ENCODE results near the gene CTNS.

Gene CTNS

DNA sequence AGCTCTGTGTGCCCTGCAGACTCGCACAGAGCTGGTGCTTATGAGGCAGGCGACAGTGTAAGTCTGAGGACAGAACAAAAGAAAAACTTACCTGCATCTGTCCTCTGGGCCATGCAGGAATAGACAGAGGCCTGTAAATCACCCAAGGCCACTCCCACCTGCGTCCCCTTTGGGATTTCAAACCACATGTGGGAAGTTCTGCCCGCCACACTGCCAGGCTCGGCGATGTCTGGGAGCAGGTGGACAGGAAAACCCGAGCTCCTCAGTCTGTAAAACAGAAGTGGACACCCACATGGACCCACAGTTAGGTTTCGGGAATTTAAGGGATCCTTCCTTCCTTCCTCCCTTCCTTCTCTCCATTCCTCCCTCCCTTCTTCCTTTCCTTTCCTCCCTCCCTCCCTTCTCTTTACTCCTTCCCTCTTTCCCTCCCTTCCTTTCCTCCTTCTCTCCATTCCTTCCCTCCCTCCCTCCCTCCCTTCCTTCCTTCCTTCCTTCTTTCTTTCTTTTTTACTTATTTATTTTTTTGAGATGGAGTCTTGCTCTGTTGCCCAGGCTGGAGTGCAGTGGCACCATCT, 15.3 kb upstream of the CTNS start:
- DNase-seq = no peak
- in situ Hi-C loops (cut with MboI; ENCODE audit: low pct_unique_long_range_greater_than_20kb, low sequenced_read_pairs) = no loop called here

GRCh38 chr17:3622977-3623594, 13.5 kb upstream of the CTNS start:
- in situ Hi-C loops (cut with MboI; ENCODE audit: low pct_unique_long_range_greater_than_20kb, low sequenced_read_pairs) = no loop called here

DNA sequence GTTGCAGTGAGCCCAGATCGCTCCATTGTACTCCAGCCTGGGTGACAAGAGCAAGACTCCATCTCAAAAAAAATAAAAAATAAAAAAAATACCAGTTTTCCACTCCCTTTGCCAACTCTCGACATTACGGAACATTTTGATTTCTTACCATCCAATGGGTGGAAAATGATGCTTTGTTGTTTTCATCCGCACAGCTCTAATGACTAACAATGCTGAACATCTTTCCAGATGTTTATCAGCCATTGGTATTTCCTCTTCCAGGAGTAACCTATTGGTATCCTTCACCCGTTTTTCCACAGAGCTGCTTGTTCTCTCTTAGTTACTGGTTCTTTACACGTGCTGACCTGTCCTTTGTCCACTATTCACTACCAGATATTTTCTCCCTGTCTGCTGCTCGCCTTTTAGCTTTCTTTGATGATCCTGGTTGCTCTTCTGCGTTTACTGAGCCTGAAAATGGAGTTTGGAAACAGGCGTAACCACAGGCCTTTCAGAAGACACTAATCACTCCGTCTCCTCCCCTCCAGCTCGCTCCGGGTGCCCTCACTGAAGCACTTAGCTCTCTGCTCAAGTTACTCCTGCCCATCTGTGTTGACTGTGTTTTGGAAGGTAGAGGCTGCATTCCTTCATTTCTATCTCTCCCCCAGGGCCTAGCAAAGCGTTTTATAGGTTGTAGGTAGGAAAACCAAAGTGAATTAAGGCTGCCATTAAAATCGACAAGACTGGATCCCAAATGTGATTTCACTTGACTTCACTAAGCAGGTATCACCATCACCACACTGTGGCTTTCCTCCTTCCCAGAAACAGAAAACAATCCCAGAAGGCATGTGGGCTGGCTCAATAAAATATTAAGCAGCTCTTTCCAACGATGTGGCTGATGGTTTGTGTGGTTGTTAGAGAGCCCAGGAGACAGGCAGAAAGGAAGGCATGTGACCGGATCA, 9.5 kb upstream of the CTNS start:
- in situ Hi-C loops (cut with MboI; ENCODE audit: low pct_unique_long_range_greater_than_20kb, low sequenced_read_pairs) = no loop called here
- no peak for DNase-seq

More at GRCh38 chr17:3622977-3623594, 13.5 kb upstream of the CTNS start:
- no peak for DNase-seq

DNA sequence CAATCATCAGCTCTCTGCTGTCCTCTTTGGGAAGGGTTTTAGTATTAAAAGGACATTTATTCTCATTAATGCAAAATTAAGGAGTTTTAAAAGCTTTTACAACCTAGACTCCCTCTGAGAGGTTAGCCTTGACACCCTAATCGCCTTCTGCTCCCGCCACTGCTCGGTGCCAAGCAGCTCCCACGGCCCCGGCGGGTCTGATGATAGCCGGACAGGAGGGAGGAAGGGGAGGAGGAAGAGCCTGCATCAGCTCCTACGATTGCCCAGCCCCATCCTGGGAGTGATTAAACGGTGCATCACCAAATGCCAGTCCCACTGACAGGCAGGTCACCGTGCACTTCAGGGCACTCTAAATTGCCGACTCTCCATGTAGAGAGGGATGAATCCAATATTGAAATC, 8.8 kb upstream of the CTNS start:
- in situ Hi-C loops (cut with MboI; ENCODE audit: low pct_unique_long_range_greater_than_20kb, low sequenced_read_pairs) = no loop called here
- no peak for DNase-seq

DNA sequence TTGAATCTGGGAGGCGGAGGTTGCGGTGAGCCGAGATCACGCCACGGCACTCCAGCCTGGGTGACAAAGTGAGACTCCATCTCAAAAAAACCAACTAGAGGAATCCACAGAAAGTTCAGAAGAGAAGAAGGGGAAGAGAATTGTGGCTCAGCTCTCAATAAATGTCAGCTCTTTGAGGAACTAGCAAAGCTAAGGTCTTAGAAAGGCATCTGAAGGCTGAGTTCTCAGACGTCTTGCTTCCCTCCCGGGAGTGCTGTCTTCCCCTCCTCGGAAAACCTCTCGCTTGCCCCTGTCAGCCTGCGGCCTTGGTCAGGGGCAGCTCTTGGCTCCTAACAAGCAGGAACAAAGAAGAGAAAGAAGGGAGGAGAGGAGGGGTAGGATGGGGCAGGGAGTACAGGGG, 5.8 kb upstream of the CTNS start:
- in situ Hi-C loops (cut with MboI; ENCODE audit: low pct_unique_long_range_greater_than_20kb, low sequenced_read_pairs) = no loop called here
- DNase-seq = peak; percentile 47

GRCh38 chr17:3632287-3632686, 4.3 kb upstream of the CTNS start:
- DNase-seq = no peak
- in situ Hi-C loops (cut with MboI; ENCODE audit: low pct_unique_long_range_greater_than_20kb, low sequenced_read_pairs) = no loop called here

DNA sequence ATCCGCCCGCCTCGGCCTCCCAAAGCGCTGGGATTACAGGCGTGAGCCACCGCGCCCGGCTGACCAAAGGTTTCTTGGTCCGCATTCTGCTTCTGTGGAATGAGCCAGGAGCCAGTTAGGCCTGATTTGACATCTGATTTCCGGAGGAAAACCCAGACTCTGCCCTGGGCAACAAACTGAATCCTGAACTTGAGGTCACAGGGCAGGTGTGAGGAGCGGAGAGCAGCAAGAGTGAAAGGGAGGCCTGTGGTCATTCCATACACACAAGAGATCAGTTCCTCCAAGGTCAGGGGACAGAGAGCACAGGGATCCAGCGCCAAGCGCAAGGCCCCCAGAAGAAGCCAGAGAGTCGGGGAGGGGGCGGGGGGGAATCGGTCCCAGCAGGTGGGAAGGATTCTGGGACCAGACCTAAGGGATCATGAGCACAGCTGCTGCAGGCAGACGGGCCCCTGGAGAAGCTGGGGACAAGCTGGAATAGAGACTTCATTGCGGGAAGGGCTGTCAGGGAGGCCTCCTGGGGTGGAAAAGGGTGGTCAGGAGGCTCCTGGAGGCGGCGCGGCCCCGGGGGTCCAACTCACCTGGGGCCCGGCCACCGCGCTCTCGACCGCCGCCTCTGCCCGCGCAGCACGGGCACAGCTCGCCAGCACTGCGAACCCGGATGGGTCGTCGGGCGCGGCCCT, 946 bp upstream of the CTNS start:
- in situ Hi-C loops (cut with MboI; ENCODE audit: low pct_unique_long_range_greater_than_20kb, low sequenced_read_pairs) = no loop called here
- DNase-seq = no peak

DNA sequence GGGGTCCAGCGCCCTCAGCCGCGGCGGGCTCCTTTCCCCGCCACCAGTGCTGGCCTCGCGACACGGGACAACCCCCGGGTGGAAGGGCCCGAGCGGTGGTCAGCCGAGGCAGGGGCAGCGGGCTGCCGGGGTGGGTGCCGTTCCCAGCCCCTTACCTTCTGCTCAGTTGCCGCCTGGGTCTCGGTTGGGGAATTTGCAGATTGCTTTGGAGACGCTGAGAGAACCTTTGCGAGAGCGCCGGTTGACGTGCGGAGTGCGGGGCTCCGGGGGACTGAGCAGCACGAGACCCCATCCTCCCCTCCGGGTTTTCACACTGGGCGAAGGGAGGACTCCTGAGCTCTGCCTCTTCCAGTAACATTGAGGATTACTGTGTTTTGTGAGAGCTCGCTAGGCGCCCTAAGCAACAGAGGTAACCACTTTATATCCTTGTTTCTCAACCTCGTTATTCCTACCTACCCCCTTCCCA, 381 bp downstream of the CTNS start:
- no peak for DNase-seq
- in situ Hi-C loops (cut with MboI; ENCODE audit: low pct_unique_long_range_greater_than_20kb, low sequenced_read_pairs) = no loop called here

DNA sequence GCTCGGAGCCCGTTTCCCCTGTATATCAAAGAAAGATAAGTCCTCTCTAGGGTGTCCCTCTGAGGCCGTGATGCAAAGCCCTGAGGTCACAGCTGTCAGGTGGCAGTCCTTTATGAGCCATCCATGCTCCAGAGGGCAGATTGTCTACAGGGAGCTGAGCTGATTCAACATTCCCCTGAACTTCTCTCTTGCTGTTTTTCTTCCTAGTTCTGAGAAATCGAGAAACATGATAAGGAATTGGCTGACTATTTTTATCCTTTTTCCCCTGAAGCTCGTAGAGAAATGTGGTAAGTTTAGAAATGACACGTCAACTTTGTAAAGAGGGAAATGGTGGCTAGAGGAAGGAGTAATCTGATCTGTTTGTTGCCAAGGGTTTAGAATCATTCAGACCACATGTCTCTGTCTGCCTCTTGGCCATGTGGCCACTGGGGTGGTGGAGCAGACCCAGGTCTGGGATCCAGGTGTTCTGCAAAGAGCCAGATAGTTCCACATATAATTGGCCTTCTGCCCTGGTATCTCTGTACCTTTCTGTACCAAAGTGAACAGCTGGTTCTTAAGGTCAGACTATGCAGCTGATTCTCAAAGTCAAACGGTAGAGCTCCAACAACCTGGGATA, 3.5 kb downstream of the CTNS start:
- DNase-seq = peak; percentile 97
- in situ Hi-C loops (cut with MboI; ENCODE audit: low pct_unique_long_range_greater_than_20kb, low sequenced_read_pairs) = no loop called here

- in situ Hi-C loops (cut with MboI; ENCODE audit: low pct_unique_long_range_greater_than_20kb, low sequenced_read_pairs) = no loop called here
- DNase-seq = no peak
Observed at GRCh38 chr17:3641014-3641413, 4.5 kb downstream of the CTNS start.

DNA sequence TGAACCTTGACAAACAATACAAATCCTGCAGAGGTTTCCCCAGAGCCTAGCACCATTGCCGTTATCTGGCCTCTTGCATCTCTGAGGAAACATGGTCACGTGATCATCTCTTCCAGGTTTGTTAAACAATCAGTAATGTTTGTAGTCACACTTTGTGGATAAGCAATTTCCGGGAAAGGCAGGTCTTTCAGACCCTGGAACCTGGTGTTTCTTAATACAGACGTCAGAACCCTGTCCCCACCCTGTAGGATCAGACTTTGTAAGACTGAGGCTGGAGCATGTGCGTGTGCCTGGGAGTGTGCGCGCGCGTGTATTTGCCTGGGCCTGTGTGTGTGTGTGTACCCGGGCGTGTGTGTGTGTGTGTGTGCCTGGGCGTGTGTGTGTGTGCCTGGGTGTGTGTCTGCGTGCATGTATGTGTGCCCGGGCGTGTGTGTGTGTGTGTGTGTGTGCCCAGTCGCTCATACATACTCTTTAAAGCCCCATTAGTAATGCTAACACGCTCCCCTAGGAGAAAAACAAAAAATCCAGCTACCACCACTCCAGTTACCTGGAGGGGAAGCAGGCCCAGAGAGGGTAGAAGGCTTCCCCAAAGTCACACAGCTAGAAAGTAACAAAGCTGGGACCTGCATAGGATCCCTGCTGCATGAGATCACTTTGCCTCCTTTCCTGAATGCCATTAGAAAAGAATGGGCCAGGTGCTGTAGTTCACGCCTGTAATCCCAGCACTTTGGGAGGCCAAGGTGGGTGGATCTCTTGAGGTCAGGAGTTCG, 5.3 kb downstream of the CTNS start:
- no peak for DNase-seq
- in situ Hi-C loops (cut with MboI; ENCODE audit: low pct_unique_long_range_greater_than_20kb, low sequenced_read_pairs) = no loop called here

GRCh38 chr17:3643889-3644349, 7.4 kb downstream of the CTNS start:
- peak; percentile 28 for DNase-seq
- in situ Hi-C loops (cut with MboI; ENCODE audit: low pct_unique_long_range_greater_than_20kb, low sequenced_read_pairs) = no loop called here

GRCh38 chr17:3645310-3645709, 8.8 kb downstream of the CTNS start:
- no peak for DNase-seq
- in situ Hi-C loops (cut with MboI; ENCODE audit: low pct_unique_long_range_greater_than_20kb, low sequenced_read_pairs) = no loop called here

DNA sequence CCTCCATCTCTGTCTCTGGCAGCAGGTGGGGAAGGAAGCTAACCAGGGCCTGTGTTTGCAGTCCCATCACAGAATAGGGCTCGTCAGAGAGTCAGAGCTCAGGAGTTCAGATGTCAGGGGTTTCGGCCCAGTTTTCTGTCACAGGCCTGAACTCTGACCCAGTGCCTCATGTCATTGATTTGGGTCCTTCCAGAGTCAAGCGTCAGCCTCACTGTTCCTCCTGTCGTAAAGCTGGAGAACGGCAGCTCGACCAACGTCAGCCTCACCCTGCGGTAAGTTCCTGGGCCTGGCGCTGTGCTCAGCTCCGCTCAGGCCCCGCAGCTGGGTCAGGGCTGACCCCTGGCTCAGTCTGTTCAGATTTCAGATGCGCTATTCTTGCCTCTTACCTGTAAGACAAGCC, 10.7 kb downstream of the CTNS start:
- in situ Hi-C loops (cut with MboI; ENCODE audit: low pct_unique_long_range_greater_than_20kb, low sequenced_read_pairs) = no loop called here
- DNase-seq = no peak

DNA sequence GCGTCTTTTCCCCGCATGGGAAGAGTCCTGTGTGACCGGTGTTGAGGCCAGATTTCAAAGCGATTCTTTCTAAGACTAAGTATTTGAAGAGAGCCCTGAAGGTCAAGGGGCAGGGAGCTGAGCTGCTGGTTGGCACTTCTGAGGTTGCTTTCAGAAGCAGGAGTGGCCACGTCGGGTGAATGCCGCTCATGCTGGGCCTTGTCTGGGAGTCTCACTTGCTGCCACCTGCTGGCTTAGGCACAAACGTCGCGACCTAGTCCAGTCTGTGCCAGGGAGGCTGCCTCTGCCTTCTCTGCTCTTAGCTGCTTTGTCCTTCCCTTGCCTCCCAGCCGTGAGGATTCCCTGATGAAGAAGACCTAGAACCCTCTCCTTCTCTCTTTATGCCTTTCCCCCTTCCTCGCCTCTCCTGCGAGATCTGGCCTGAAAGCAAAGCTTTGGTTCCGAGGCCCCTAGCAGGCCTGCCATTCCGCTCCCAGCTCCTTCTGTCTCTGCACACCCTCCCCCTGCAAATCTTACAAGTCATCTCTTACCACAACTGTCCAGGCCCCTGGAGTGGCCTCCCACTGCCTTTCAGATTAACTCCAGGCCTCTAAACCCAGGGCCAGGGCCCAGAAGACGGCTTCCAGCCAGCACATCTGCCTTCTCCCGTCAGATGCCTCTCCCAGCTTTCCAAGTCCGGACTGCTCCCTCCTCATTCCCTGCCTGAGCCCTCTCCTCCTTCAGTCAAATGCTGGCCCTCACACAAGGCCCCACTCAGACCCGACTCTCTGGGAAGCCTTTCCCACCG, 11.4 kb downstream of the CTNS start:
- peak; percentile 62 for DNase-seq
- in situ Hi-C loops (cut with MboI; ENCODE audit: low pct_unique_long_range_greater_than_20kb, low sequenced_read_pairs) = no loop called here

DNA sequence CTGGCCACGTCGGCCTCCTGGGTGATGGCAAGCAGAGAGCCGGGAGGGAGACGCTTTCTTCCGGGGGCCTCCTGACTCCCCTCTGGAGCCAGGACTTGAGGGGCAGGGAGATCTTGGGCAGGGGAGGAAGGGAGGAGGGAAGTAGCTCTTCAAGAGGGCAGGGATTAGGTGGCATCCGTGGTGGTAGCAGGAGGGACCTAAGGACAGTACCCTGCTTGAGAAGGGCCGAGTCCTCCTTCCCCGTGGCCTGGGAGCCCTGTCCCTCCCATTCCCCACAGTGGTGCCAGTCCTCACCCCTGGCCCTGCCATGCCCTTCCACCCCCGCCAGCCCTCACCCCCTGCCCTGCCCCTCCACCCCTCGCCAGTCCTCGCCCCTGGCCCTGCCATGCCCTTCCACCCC, 19.2 kb downstream of the CTNS start:
- in situ Hi-C loops (cut with MboI; ENCODE audit: low pct_unique_long_range_greater_than_20kb, low sequenced_read_pairs) = loop anchor here (25.0 kb wide), 1 partner anchor 618 kb away; no protein-coding TSS in a partner anchor
- DNase-seq = no peak

- DNase-seq = no peak
- in situ Hi-C loops (cut with MboI; ENCODE audit: low pct_unique_long_range_greater_than_20kb, low sequenced_read_pairs) = loop anchor here (25.0 kb wide), 1 partner anchor 619 kb away; no protein-coding TSS in a partner anchor
Observed at GRCh38 chr17:3656353-3656752, 19.8 kb downstream of the CTNS start.

Data from KBM-7 (cell line).